A549 (cell line): ENCODE data around the gene ZSWIM3. TPM values are rescaled to one million over a fixed set of nuclear protein-coding genes. Genes with fewer than 3 reads are reported as not detected.

ENCODE experiments used
- ATAC-seq, 2 experiments: fragments of 200-7000 bp in 1 of 2; fragments of >200 bp in 1 of 2; cut with Nextera tagmentation in 1 of 2; cut with Tn5 transposase in 1 of 2; 3 replicates each; pipeline versions ENCODE4 v1.8.0 to v1.9.1; 2018 to 2020; ENCODE audit warnings: mild to moderate bottlenecking in 1 of 2, moderate library complexity in 1 of 2
- CTCF ChIA-PET: fragments of 300-600 bp; sonication (Branson Sonifier 250); formaldehyde crosslinking; extraction: SDS; loops from one replicate; lab custom pipeline; 2021; ENCODE audit warnings: antibody characterized with exemption, inconsistent platforms; lab: Yijun Ruan, JAX
- POLR2A ChIA-PET: fragments of 350-600 bp; formaldehyde crosslinking; extraction: SDS; loops from one replicate; lab custom pipeline; 2021; ENCODE audit warnings: antibody characterized with exemption, inconsistent platforms; lab: Yijun Ruan, JAX
- DNase-seq, 2 experiments: peaks; one replicate each; pipeline versions ENCODE4 v3.0.0 to v3.0.0-alpha.2; 2011 to 2016; ENCODE audit warnings: low read depth in 1 of 2, low spot score in 1 of 2
- FAIRE-seq: peaks from 2 replicates; lab custom pipeline; 2011; peaks lifted over from hg19 to GRCh38; lab: Jason Lieb, UNC
- H3K27ac ChIP-seq, 2 experiments: fragments of >200 bp; sonication (Bioruptor Twin); formaldehyde crosslinking; 3 replicates each; pipeline ENCODE4 v1.5.1; 2016 to 2017
- H3K4me1 ChIP-seq: fragments of >200 bp; sonication (Bioruptor Twin); formaldehyde crosslinking; 3 replicates; pipeline ENCODE4 v1.6.1; 2016
- H3K4me2 ChIP-seq: fragments of >200 bp; sonication (Bioruptor Twin); formaldehyde crosslinking; 3 replicates; pipeline ENCODE4 v1.6.1; 2016
- H3K4me3 ChIP-seq: fragments of >200 bp; sonication (Bioruptor Twin); formaldehyde crosslinking; 3 replicates; pipeline ENCODE4 v1.5.1; 2016
- H3K9me3 ChIP-seq: fragments of >200 bp; sonication (Bioruptor Twin); formaldehyde crosslinking; 3 replicates; pipeline ENCODE4 v1.6.1; 2016
- ATOH8 ChIP-seq: fragments of 250-450 bp; sonication (Bioruptor Pico); IDR thresholded peaks from 2 replicates; pipeline ENCODE4 v1.5.0; 2020; ENCODE audit warnings: low read depth, mild to moderate bottlenecking, moderate library complexity
- CBX2 ChIP-seq: fragments of 200-600 bp; sonication (generic); IDR thresholded peaks from 2 replicates; pipeline ENCODE4 v1.6.1; 2016; ENCODE audit warnings: low read depth, mild to moderate bottlenecking, borderline replicate concordance
- E2F6 ChIP-seq: IDR thresholded peaks from 2 replicates; pipeline ENCODE4 v1.6.1; 2012; ENCODE audit warnings: low read depth, borderline replicate concordance
- EHF ChIP-seq: fragments of 250-450 bp; sonication (Bioruptor Pico); IDR thresholded peaks from 2 replicates; pipeline ENCODE4 v1.5.0; 2020; ENCODE audit warnings: mild to moderate bottlenecking
- EHMT2 ChIP-seq: fragments of 200-600 bp; sonication (generic); IDR thresholded peaks from 2 replicates; pipeline ENCODE4 v1.6.1; 2016; ENCODE audit warnings: antibody characterized with exemption, low read depth, mild to moderate bottlenecking, moderate library complexity
- EP300 ChIP-seq, 2 experiments: fragments of >200 bp; sonication (Bioruptor Twin); formaldehyde crosslinking; IDR thresholded peaks; 2 replicates in 1 of 2; 3 replicates in 1 of 2; pipeline ENCODE4 v1.6.1; 2016 to 2017
- FOSB ChIP-seq: fragments of 250-450 bp; sonication (Bioruptor Pico); IDR thresholded peaks from 2 replicates; pipeline ENCODE4 v1.5.0; 2020; ENCODE audit warnings: mild to moderate bottlenecking, moderate library complexity
- FOSL2 ChIP-seq, 2 experiments: fragments of 450-650 bp in 1 of 2; fragments of >200 bp in 1 of 2; sonication (Bioruptor Twin) in 1 of 2; formaldehyde crosslinking; IDR thresholded peaks; 2 replicates each; pipeline versions ENCODE4 v1.5.0 to v1.6.1; 2016 to 2020; ENCODE audit warnings: mild to moderate bottlenecking in 1 of 2, moderate library complexity in 1 of 2
- JUN ChIP-seq, 2 experiments: fragments of >200 bp; sonication (Bioruptor Twin); formaldehyde crosslinking; IDR thresholded peaks; 2 replicates in 1 of 2; 3 replicates in 1 of 2; pipeline ENCODE4 v1.6.1; 2016 to 2017
- KDM5A ChIP-seq: fragments of 200-600 bp; sonication (generic); IDR thresholded peaks from 2 replicates; pipeline ENCODE4 v1.6.1; 2016; ENCODE audit warnings: antibody characterized with exemption, mild to moderate bottlenecking
- MYC ChIP-seq: IDR thresholded peaks from 2 replicates; pipeline ENCODE4 v1.6.1; 2012; ENCODE audit warnings: mild to moderate bottlenecking, inconsistent platforms, low read length, improper control_type of control experiment, borderline replicate concordance
- NR3C1 ChIP-seq: fragments of >200 bp; sonication (Bioruptor Twin); formaldehyde crosslinking; IDR thresholded peaks from 3 replicates; pipeline ENCODE4 v1.6.1; 2017
- RARB ChIP-seq: fragments of 250-450 bp; sonication (Bioruptor Pico); IDR thresholded peaks from 2 replicates; pipeline ENCODE4 v1.8.0; 2021; ENCODE audit warnings: mild to moderate bottlenecking, moderate library complexity
- RCOR1 ChIP-seq: fragments of 150-350 bp; IDR thresholded peaks from 2 replicates; pipeline ENCODE4 v1.6.1; 2014; ENCODE audit warnings: antibody characterized with exemption, low read length, low read depth
- RFX5 ChIP-seq: fragments of 450-650 bp; IDR thresholded peaks from 2 replicates; pipeline ENCODE4 v1.7.1; 2014; ENCODE audit warnings: antibody characterized with exemption, mild to moderate bottlenecking, moderate library complexity
- RNF2 ChIP-seq: fragments of 200-600 bp; sonication (generic); IDR thresholded peaks from 2 replicates; pipeline ENCODE4 v1.6.1; 2016; ENCODE audit warnings: low read depth, mild to moderate bottlenecking, antibody characterized with exemption, moderate library complexity, borderline replicate concordance
- TFCP2L1 ChIP-seq: fragments of 250-450 bp; sonication (Bioruptor Pico); IDR thresholded peaks from 2 replicates; pipeline ENCODE4 v1.5.0; 2021; ENCODE audit warnings: mild to moderate bottlenecking
- USF2 ChIP-seq: fragments of 450-650 bp; IDR thresholded peaks from 2 replicates; pipeline ENCODE4 v1.6.1; 2014; ENCODE audit warnings: antibody characterized with exemption
- ZSCAN20 ChIP-seq: fragments of 250-450 bp; sonication (Bioruptor Pico); IDR thresholded peaks from 2 replicates; pipeline ENCODE4 v1.8.0; 2022; ENCODE audit warnings: mild to moderate bottlenecking, moderate library complexity
- WGBS: methylation state at CpG from one replicate; pipeline ENCODE4 v1.1.6; 2017; ENCODE audit errors: missing lambda C conversion rate; 5-methylcytosine and 5-hydroxymethylcytosine counted together
- polyA plus RNA-seq, 4 experiments: library from polyadenylated mRNA; depleted of rRNA in 3 of 4; stranded (reverse); fragments of >200 nt; fragmentation: RNase III in 1 of 4; extraction: RNeasy Plus Mini Kit Qiagen cat#74134 plus additional on column Dnase treatment in 1 of 4; gene quantifications; 2 replicates in 3 of 4; 3 replicates in 1 of 4; pipeline ENCODE4 v1.2.3, GENCODE V29; 2011 to 2017

The ZSWIM3 gene
- polyA plus RNA-seq, 2 of the 4 experiments (the other 2 are of a cell fraction), result 1.1 to 1.3 TPM

DNA sequence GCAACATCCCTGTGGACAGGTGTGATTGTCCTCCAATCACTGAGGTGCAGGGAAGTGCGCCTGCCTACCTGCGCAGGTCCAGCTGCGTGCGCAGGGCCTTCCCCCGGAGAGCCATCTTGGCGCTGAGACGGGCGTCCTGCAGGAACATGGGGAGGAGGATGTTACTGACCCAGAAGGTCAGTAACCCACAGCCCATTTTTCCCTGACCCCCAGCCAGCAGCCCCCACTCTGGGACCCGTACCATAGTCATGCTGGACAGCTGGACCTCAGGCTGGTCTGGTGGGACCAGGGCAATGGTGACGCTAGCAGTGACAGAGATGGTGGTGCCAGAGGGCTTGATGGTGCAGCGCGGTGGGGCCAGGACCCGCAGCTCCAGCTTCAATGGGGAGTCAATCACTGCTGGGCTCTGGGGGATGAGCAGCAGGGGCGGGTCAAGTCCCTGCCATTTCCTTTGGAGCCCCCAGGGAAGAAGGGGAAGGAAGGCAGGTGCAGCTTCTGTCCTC lies 44.8 kb downstream of the ZSWIM3 start:
- Histone ChIP-seq H3K4me1 (peaks cover 15% of the 10 kb centered on the region), H3K4me3 (no peak overlapping the region), H3K9me3 (no peaks in the 10 kb centered on the region), H3K27ac (no peak overlapping the region), H3K4me2 (no peak overlapping the region)
- CTCF ChIA-PET, result interaction anchor here (0.6 to 1.1 kb wide), 2 partner anchors 104 to 136 kb away, joined by 3 to 4 read pairs; no protein-coding TSS in a partner anchor
- FAIRE-seq (no peak), DNase-seq (no peak), ATAC-seq (no peak; a peak in 1 of 6 replicates)
- POLR2A ChIA-PET, result no interaction called here
- TF ChIP-seq FOSB, result no peak
- TF ChIP-seq USF2, result no peak
- TF ChIP-seq EHMT2, result no peak
- no peak for TF ChIP-seq RNF2
- no peak for TF ChIP-seq ATOH8 (CRISPR knock-in tag)
- no peak for TF ChIP-seq E2F6
- TF ChIP-seq RARB (CRISPR knock-in tag), result no peak
- TF ChIP-seq EP300 (IDR thresholded peaks at IDR 0.05), result no peak
- TF ChIP-seq ZSCAN20, result no peak
- TF ChIP-seq RFX5, result no peak
- TF ChIP-seq CBX2, result no peak
- TF ChIP-seq KDM5A, result no peak
- TF ChIP-seq RCOR1, result no peak
- no peak for TF ChIP-seq TFCP2L1 (CRISPR knock-in tag)
- TF ChIP-seq MYC, result no peak
- TF ChIP-seq NR3C1, result no peak
- no peak for TF ChIP-seq EHF (CRISPR knock-in tag)
- 85% methylated on average over 14 of the region's 14 CpGs for WGBS

DNA sequence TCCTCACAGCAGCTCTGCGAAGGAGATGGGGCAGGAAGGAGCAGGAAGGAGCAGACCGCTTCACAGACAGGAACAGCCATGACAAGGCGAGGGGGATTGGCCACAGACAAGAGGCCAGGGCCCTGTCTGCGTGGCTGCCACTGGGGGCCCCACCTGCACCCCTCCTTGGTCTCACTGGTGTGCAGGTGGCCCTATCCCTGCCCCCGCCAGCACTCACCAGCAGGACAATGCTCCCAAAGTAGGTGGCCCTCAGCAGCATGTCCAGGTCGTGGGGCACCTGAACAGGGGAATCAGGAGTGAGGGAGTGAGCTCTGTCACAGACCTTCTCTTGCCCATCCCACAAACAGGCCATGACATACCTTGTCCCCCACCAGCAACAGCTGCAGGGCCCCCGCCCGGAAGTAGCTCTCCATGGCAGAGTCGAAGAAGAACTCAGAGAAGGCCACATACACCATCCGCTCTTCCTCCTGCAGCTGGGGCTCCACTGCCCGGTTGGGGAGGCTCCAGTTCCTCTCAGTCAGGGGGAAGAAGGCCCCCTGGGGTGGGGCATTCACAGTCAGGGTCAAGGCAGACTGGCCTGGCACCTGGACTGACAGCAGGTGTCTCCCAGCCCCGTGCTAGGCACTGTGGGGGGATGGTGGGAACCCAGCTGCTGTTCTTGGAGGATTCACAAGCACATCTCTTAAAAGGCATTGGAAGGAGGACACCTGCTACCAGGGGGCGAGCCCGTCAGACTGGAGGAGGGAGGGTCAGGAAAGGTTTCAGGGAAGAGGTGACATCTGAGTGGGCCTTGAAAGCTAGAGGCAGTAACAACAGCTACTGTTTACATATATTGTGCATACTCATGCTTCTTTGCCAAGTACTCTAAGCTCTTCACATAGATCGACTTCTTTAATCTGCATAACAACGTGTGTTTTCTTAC lies 47.4 kb downstream of the ZSWIM3 start:
- 71% methylated on average over 14 of the region's 16 CpGs for WGBS

More for the DNA sequence above, 47.4 kb downstream of the ZSWIM3 start:
- H3K9me3 ChIP-seq, result no peaks in the 10 kb centered on the region
- peak overlapping the region; percentile 32; the same call in 2 of the 3 replicates for H3K4me2 ChIP-seq
- FAIRE-seq, result no peak
- no peak overlapping the region for H3K4me3 ChIP-seq
- POLR2A ChIA-PET, result interaction anchor here (0.7 to 1.8 kb wide), 6 partner anchors 11 to 30 kb away, joined by 3 to 6 read pairs (median 4); partner anchors contain the start of gene CTSA
- H3K4me1 ChIP-seq, result peaks cover 15% of the 10 kb centered on the region
- no peak for DNase-seq
- peak; percentile 10 to 22; a peak in 3 of 6 replicates for ATAC-seq
- CTCF ChIA-PET, result interaction anchor here (0.6 to 2.4 kb wide), 11 partner anchors 12 to 134 kb away, joined by 3 to 9 read pairs (median 4); partner anchors contain the start of gene CTSA
- peak overlapping the region in 1 of 2 experiments; percentile 31; a peak in 1 of 6 replicates for H3K27ac ChIP-seq
- TF ChIP-seq FOSL2 (IDR thresholded peaks at IDR 0.05), result no peak
- TF ChIP-seq FOSL2 (CRISPR knock-in tag; IDR thresholded peaks at IDR 0.05), result no peak
- 0 out of 5 replicates have a peak, but pooled peaks of 1 of the 2 experiments have one; percentile 4 for TF ChIP-seq JUN (IDR thresholded peaks at IDR 0.05)
